GM12878 (cell line): Measurements from ENCODE around the gene CACHD1. TPM values are rescaled to one million over a fixed set of nuclear protein-coding genes. Genes with fewer than 3 reads are reported as not detected.

ENCODE experiments used
- ATAC-seq: fragments of 200-7000 bp; cut with Tn5 transposase; 3 replicates; pipeline ENCODE4 v1.9.1; 2020; ENCODE audit warnings: mild to moderate bottlenecking, moderate library complexity
- BruUV-seq: library from RNA; stranded (reverse); fragments of 400-500 nt; replicated peaks from 2 replicates; lab custom pipeline; 2021; lab: Mats Ljungman, UMichigan
- CTCF ChIA-PET: fragments of 300-600 bp; sonication (Branson Sonifier 250); formaldehyde crosslinking; extraction: SDS; loops from one replicate; lab custom pipeline; 2021; ENCODE audit warnings: inconsistent platforms; lab: Yijun Ruan, JAX
- POLR2A ChIA-PET: fragments of 350-600 bp; formaldehyde crosslinking; extraction: SDS; loops from one replicate; lab custom pipeline; 2021; ENCODE audit warnings: inconsistent platforms; lab: Charles Lee
- RAD21 ChIA-PET: fragments of 300-600 bp; sonication (Branson Sonifier 250); formaldehyde crosslinking; loops from one replicate; lab custom pipeline; 2023; ENCODE audit warnings: antibody characterized with exemption; ENCODE audit not compliant: unreplicated experiment; lab: Charles Lee
- SMC1A ChIA-PET: fragments of 300-600 bp; sonication (Branson Sonifier 250); formaldehyde crosslinking; loops from one replicate; lab custom pipeline; 2023; ENCODE audit not compliant: unreplicated experiment, uncharacterized antibody; lab: Charles Lee
- DNase-seq: peaks from one replicate; pipeline ENCODE4 v3.0.0-alpha.2; 2011; ENCODE audit warnings: low read depth, low spot score
- FAIRE-seq: peaks from 3 replicates; lab custom pipeline; 2011; peaks lifted over from hg19 to GRCh38; lab: Jason Lieb, UNC
- H2AFZ ChIP-seq: 2 replicates; pipeline ENCODE4 v1.6.0; 2011; ENCODE audit warnings: low read depth, low read length, control low read depth; ENCODE audit not compliant: control insufficient read depth
- H3K27ac ChIP-seq: 2 replicates; pipeline ENCODE4 v1.5.1; 2011; ENCODE audit warnings: control low read depth; ENCODE audit not compliant: control insufficient read depth, insufficient read depth
- H3K27me3 ChIP-seq, 2 experiments: replicated peaks in 1 of 2; 2 replicates each; pipeline versions ENCODE4 v1.6.0 to v1.6.1; 2011; ENCODE audit warnings: low read length in 1 of 2; ENCODE audit not compliant: control insufficient read depth in 2 of 2, insufficient read depth in 2 of 2
- H3K36me3 ChIP-seq, 2 experiments: 2 replicates each; pipeline ENCODE4 v1.5.1; 2011; ENCODE audit warnings: low read length in 1 of 2; ENCODE audit not compliant: control insufficient read depth in 2 of 2, insufficient read depth in 2 of 2
- H3K4me1 ChIP-seq: 2 replicates; pipeline ENCODE4 v1.6.1; 2011; ENCODE audit warnings: mild to moderate bottlenecking, low read length, moderate library complexity, mixed read lengths; ENCODE audit not compliant: control insufficient read depth, insufficient read depth
- H3K4me2 ChIP-seq: 2 replicates; pipeline ENCODE4 v1.6.0; 2011; ENCODE audit warnings: control low read depth; ENCODE audit not compliant: control insufficient read depth, insufficient read depth
- H3K4me3 ChIP-seq: fragments of 200-600 bp; sonication (generic); 2 replicates; pipeline ENCODE4 v1.5.1; 2016
- H3K79me2 ChIP-seq: 2 replicates; pipeline ENCODE4 v1.6.0; 2011; ENCODE audit warnings: low read length; ENCODE audit not compliant: control insufficient read depth, insufficient read depth
- H3K9ac ChIP-seq: 2 replicates; pipeline ENCODE4 v1.8.0; 2011; ENCODE audit warnings: low read length, control low read depth, mixed read lengths; ENCODE audit not compliant: control insufficient read depth, insufficient read depth
- H3K9me3 ChIP-seq: replicated peaks from 3 replicates; pipeline ENCODE4 v1.5.1; 2011; ENCODE audit warnings: mild to moderate bottlenecking, low read length; ENCODE audit not compliant: control insufficient read depth, insufficient read depth
- H4K20me1 ChIP-seq: 2 replicates; pipeline ENCODE4 v1.6.0; 2011; ENCODE audit not compliant: control insufficient read depth, insufficient read depth
- ATF7 ChIP-seq: fragments of 450-650 bp; IDR thresholded peaks from 2 replicates; pipeline ENCODE4 v1.6.1; 2016; ENCODE audit warnings: low read depth, mild to moderate bottlenecking
- BCL3 ChIP-seq: IDR thresholded peaks from 2 replicates; pipeline ENCODE4 v1.6.1; 2011; ENCODE audit warnings: borderline replicate concordance, low read depth, mild to moderate bottlenecking, moderate library complexity, low read length; ENCODE audit not compliant: insufficient read depth, poor library complexity, severe bottlenecking
- CBFB ChIP-seq: IDR thresholded peaks from 2 replicates; pipeline ENCODE4 v1.6.1; 2016; ENCODE audit warnings: antibody characterized with exemption, low read depth
- CEBPZ ChIP-seq: fragments of 150-350 bp; IDR thresholded peaks from 2 replicates; pipeline ENCODE4 v1.6.1; 2016; ENCODE audit warnings: low read depth, low read length
- CHD1 ChIP-seq: IDR thresholded peaks from 2 replicates; pipeline ENCODE4 v1.6.1; 2012; ENCODE audit warnings: low read depth, low read length, improper control_type of control experiment
- FOXM1 ChIP-seq: IDR thresholded peaks from 2 replicates; pipeline ENCODE4 v1.6.1; 2012; ENCODE audit warnings: low read depth, mild to moderate bottlenecking, inconsistent platforms, low read length, moderate library complexity
- MEF2A ChIP-seq: IDR thresholded peaks from 2 replicates; pipeline ENCODE4 v1.6.1; 2011; ENCODE audit warnings: low read depth, mild to moderate bottlenecking, low read length, moderate library complexity; ENCODE audit not compliant: insufficient read depth
- MLLT1 ChIP-seq: fragments of 450-650 bp; IDR thresholded peaks from 2 replicates; pipeline ENCODE4 v1.6.1; 2016; ENCODE audit warnings: mild to moderate bottlenecking
- MXI1 ChIP-seq: fragments of 150-350 bp; IDR thresholded peaks from 2 replicates; pipeline ENCODE4 v1.6.1; 2011; ENCODE audit warnings: low read depth, mild to moderate bottlenecking, inconsistent platforms, low read length, improper control_type of control experiment
- NBN ChIP-seq: fragments of 450-650 bp; IDR thresholded peaks from 2 replicates; pipeline ENCODE4 v1.6.1; 2016
- NKRF ChIP-seq: fragments of 450-650 bp; conservative IDR thresholded peaks from 2 replicates; pipeline ENCODE4 v1.6.1; 2017; ENCODE audit warnings: mild to moderate bottlenecking, moderate library complexity
- RCOR1 ChIP-seq: conservative IDR thresholded peaks from 2 replicates; pipeline ENCODE4 v1.6.1; 2012; ENCODE audit warnings: low read depth, low read length, improper control_type of control experiment
- STAT1 ChIP-seq: fragments of 450-650 bp; conservative IDR thresholded peaks from 2 replicates; pipeline ENCODE4 v1.6.1; 2014; ENCODE audit warnings: antibody characterized with exemption, mild to moderate bottlenecking
- WRNIP1 ChIP-seq: IDR thresholded peaks from 2 replicates; pipeline ENCODE4 v1.6.1; 2011; ENCODE audit warnings: low read depth, low read length, improper control_type of control experiment, borderline replicate concordance
- YY1 ChIP-seq: IDR thresholded peaks from 2 replicates; pipeline ENCODE4 v1.6.1; 2011; ENCODE audit warnings: low read depth, mild to moderate bottlenecking, low read length
- ZNF274 ChIP-seq: IDR thresholded peaks from one replicate; pipeline ENCODE4 v1.8.0; 2011; ENCODE audit not compliant: insufficient read length, insufficient read depth
- ZNF622 ChIP-seq: fragments of 450-650 bp; IDR thresholded peaks from 2 replicates; pipeline ENCODE4 v1.6.1; 2017; ENCODE audit warnings: mild to moderate bottlenecking, inconsistent platforms
- ZZZ3 ChIP-seq: IDR thresholded peaks from 2 replicates; pipeline ENCODE4 v1.6.1; 2011; ENCODE audit warnings: low read depth; ENCODE audit not compliant: control insufficient read depth, insufficient read length
- in situ Hi-C: fragments of 300-500 bp; cut with MboI; formaldehyde crosslinking; loops from 9 replicates; pipeline ENCODE4 v1.14.3; 2018; ENCODE audit warnings: mixed read lengths
- intact Hi-C: fragments of 100-400 bp; cut with micrococcal nuclease; formaldehyde crosslinking; loops from one replicate; pipeline ENCODE4 v1.14.2; 2022; ENCODE audit not compliant: unreplicated experiment
- polyA plus RNA-seq, 11 experiments: library from polyadenylated mRNA; depleted of rRNA in 4 of 11; unstranded in 6 of 11; stranded (reverse) in 5 of 11; fragments of >200 nt; fragmentation: Nextera tagmentation in 4 of 11; fragmentation: Illumina TruSeq in 1 of 11; extraction: Ambion mirVana in 4 of 11; extraction: Trizol in 1 of 11; gene quantifications; 1 replicate in 1 of 11; 2 replicates in 10 of 11; pipeline versions ENCODE4 v1.2.1 to v1.2.3, GENCODE V29; 2011 to 2016; ENCODE audit warnings: inconsistent platforms in 2 of 11, missing spikeins in 2 of 11, low read depth in 1 of 11
- total RNA-seq, 4 experiments: library from RNA; depleted of rRNA in 3 of 4; stranded (reverse); fragments of >200 nt in 3 of 4; fragmentation: Illumina TruSeq in 1 of 4; extraction: Trizol in 1 of 4; gene quantifications; 2 replicates each; pipeline versions ENCODE4 v1.2.1 to v1.2.3, GENCODE V29; 2013 to 2021

CACHD1 gene
- total and polyA plus RNA-seq, 10 of the 15 experiments (the other 5 are each of a cell fraction or from before 2014, with no cell fraction given), result 0.03 TPM; not detected in 9

DNA sequence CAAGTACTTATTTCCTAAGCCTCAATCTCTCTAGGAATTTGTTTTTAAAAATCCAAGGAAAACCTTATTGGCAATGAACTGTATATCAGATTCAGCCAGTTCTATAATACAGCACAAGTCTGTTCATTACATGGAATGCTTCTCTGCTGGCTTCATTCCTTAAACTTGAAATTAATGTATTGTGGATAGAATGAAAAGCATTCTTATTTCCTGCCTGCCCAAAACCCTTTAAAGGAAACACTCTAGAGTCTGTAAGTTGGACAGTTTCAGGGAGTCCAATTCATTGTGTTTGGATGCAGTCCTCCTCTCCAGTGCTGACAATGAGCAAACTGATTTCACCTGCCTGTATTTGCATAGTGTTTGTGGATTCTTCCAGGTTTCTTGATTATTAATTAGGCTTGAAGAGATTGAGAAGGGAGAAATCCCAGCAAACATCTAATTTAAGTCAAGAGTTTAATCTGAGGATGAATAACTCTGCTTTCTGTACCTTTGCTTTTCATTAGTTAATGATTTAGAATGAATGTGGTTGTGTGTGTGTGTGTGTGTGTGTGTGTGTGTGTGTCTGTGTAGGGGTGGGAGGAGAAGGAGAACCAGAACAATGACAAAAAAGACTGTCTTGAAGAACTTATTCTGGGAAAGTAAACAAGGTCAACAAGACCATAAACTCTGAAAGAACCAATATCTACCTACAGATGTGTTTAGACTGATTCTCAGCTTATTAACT is 61.2 kb downstream of the CACHD1 start:
- Histone ChIP-seq H3K27ac (no peak overlapping the region), H3K79me2 (no peaks in the 10 kb centered on the region), H2AFZ (no peak overlapping the region), H3K4me3 (no peak overlapping the region), H4K20me1 (no peaks in the 10 kb centered on the region), H3K4me1 (no peaks in the 10 kb centered on the region), H3K36me3 (no peaks in the 10 kb centered on the region), H3K9me3 (no peaks in the 10 kb centered on the region), H3K9ac (no peak overlapping the region), H3K27me3 (no peaks in the 10 kb centered on the region; a peak in 1 of 4 replicates), H3K4me2 (no peak overlapping the region)
- ATAC-seq (no peak), FAIRE-seq (no peak), DNase-seq (no peak)
- intact Hi-C loops, result no loop called here
- no TSS peak for BruUV-seq
- ChIA-PET RAD21 (no interaction called here), SMC1A (no interaction called here), CTCF (no interaction called here), POLR2A (no interaction called here)
- in situ Hi-C loops, result no loop called here
- TF ChIP-seq STAT1 (no peak), ZNF274 (no peak), ATF7 (no peak), NBN (no peak), NKRF (no peak), BCL3 (no peak), CBFB (no peak), FOXM1 (no peak), ZZZ3 (no peak), MLLT1 (no peak), WRNIP1 (no peak), ZNF622 (no peak), RCOR1 (no peak), CHD1 (no peak), MXI1 (no peak), MEF2A (no peak), CEBPZ (no peak), YY1 (no peak)
